ENCODE results near the gene UBAC2. TPM values are rescaled to one million over a fixed set of nuclear protein-coding genes. Genes with fewer than 3 reads are reported as not detected.

Gene UBAC2
- total and polyA plus RNA-seq, 5 donors from 2014 or later, result 62.8 to 122 (median 101) TPM

GRCh38 chr13:99419591-99420243, 219.1 kb downstream of the UBAC2 start:
- peaks cover 0 to 78% (median 29%) of the 10 kb centered on the region in 4 donors for H3K4me1 Mint-ChIP-seq
- no peak for DNase-seq
- Histone ChIP-seq H3K9me3 (ENCODE audit: control insufficient read depth in 2 of 2, low read length in 2 of 2) (no peaks in the 10 kb centered on the region), H3K36me3 (ENCODE audit: control insufficient read depth, insufficient read depth, low read length) (no peaks in the 10 kb centered on the region), H3K27ac (ENCODE audit: insufficient read depth, low read length, poor library complexity, severe bottlenecking) (peak overlapping the region; percentile 47), H3K4me3 (ENCODE audit: low read depth, low read length) (peak overlapping the region; percentile 77), H3K27me3 (ENCODE audit: control insufficient read depth, insufficient read depth, low read length) (no peaks in the 10 kb centered on the region), H3K4me1 (ENCODE audit: control insufficient read depth, insufficient read depth, low read length, poor library complexity, severe bottlenecking) (peaks cover 30% of the 10 kb centered on the region)
- H3K36me3 Mint-ChIP-seq, result no peaks in the 10 kb centered on the region
- H3K27ac Mint-ChIP-seq, result peak overlapping the region; percentile 85 to 95 (median 95)
- peak overlapping the region; percentile 63 to 89 (median 80) for H3K4me3 Mint-ChIP-seq
- no peak for ATAC-seq (ENCODE audit: low read depth in 2 of 2)
- H3K27me3 Mint-ChIP-seq, result peaks cover 4% of the 10 kb centered on the region
- H3K9me3 Mint-ChIP-seq, result no peaks in the 10 kb centered on the region

- no peak overlapping the region for H3K4me3 ChIP-seq (ENCODE audit: low read depth, low read length)
- no peaks in the 10 kb centered on the region for H3K9me3 ChIP-seq (ENCODE audit: control insufficient read depth in 2 of 2, low read length in 2 of 2)
- no peaks in the 10 kb centered on the region for H3K27me3 ChIP-seq (ENCODE audit: control insufficient read depth, insufficient read depth, low read length)
- H3K4me3 Mint-ChIP-seq, result peak overlapping the region in 3 of 4 donors; percentile 22 to 73 (median 68)
- no peak for ATAC-seq (ENCODE audit: low read depth in 2 of 2)
- H3K36me3 ChIP-seq (ENCODE audit: control insufficient read depth, insufficient read depth, low read length), result no peaks in the 10 kb centered on the region
- DNase-seq, result no peak
- peaks cover 0 to 1% (median 0%) of the 10 kb centered on the region in 7 donors for H3K9me3 Mint-ChIP-seq
- H3K4me1 ChIP-seq (ENCODE audit: control insufficient read depth, insufficient read depth, low read length, poor library complexity, severe bottlenecking), result peaks cover 44% of the 10 kb centered on the region
- peak overlapping the region; percentile 92 to 95 (median 95) for H3K27ac Mint-ChIP-seq
- H3K36me3 Mint-ChIP-seq, result no peaks in the 10 kb centered on the region
- H3K27ac ChIP-seq (ENCODE audit: insufficient read depth, low read length, poor library complexity, severe bottlenecking), result no peak overlapping the region
- H3K4me1 Mint-ChIP-seq, result peaks cover 7 to 89% (median 40%) of the 10 kb centered on the region in 4 donors
- H3K27me3 Mint-ChIP-seq, result peaks cover 9% of the 10 kb centered on the region
Measured at GRCh38 chr13:99421271-99421670, 220.6 kb downstream of the UBAC2 start.

GRCh38 chr13:99421758-99422585, 221.3 kb downstream of the UBAC2 start:
- Mint-ChIP-seq H3K9me3 (peaks cover 0 to 1% (median 0%) of the 10 kb centered on the region in 7 donors), H3K4me3 (peak overlapping the region; percentile 15 to 48 (median 32)), H3K4me1 (peaks cover 7 to 86% (median 43%) of the 10 kb centered on the region in 4 donors), H3K27ac (peak overlapping the region; percentile 92 to 95 (median 95)), H3K27me3 (peaks cover 9% of the 10 kb centered on the region), H3K36me3 (no peaks in the 10 kb centered on the region)
- Histone ChIP-seq H3K36me3 (ENCODE audit: control insufficient read depth, insufficient read depth, low read length) (no peaks in the 10 kb centered on the region), H3K4me1 (ENCODE audit: control insufficient read depth, insufficient read depth, low read length, poor library complexity, severe bottlenecking) (peaks cover 43% of the 10 kb centered on the region), H3K27me3 (ENCODE audit: control insufficient read depth, insufficient read depth, low read length) (no peaks in the 10 kb centered on the region), H3K9me3 (ENCODE audit: control insufficient read depth in 2 of 2, low read length in 2 of 2) (no peaks in the 10 kb centered on the region), H3K27ac (ENCODE audit: insufficient read depth, low read length, poor library complexity, severe bottlenecking) (no peak overlapping the region), H3K4me3 (ENCODE audit: low read depth, low read length) (no peak overlapping the region)
- ATAC-seq (ENCODE audit: low read depth in 2 of 2), result no peak
- DNase-seq, result no peak

GRCh38 chr13:99422586-99423220, 222.0 kb downstream of the UBAC2 start:
- Histone ChIP-seq H3K4me3 (ENCODE audit: low read depth, low read length) (no peak overlapping the region), H3K27ac (ENCODE audit: insufficient read depth, low read length, poor library complexity, severe bottlenecking) (no peak overlapping the region), H3K4me1 (ENCODE audit: control insufficient read depth, insufficient read depth, low read length, poor library complexity, severe bottlenecking) (peaks cover 43% of the 10 kb centered on the region), H3K27me3 (ENCODE audit: control insufficient read depth, insufficient read depth, low read length) (no peaks in the 10 kb centered on the region), H3K36me3 (ENCODE audit: control insufficient read depth, insufficient read depth, low read length) (no peaks in the 10 kb centered on the region), H3K9me3 (ENCODE audit: control insufficient read depth in 2 of 2, low read length in 2 of 2) (no peaks in the 10 kb centered on the region)
- Mint-ChIP-seq H3K27me3 (peaks cover 9% of the 10 kb centered on the region), H3K4me3 (peak overlapping the region in 2 of 4 donors; percentile 5 to 48), H3K4me1 (peaks cover 8 to 83% (median 44%) of the 10 kb centered on the region in 4 donors), H3K27ac (peak overlapping the region in 2 of 3 donors; percentile 4 to 78), H3K36me3 (no peaks in the 10 kb centered on the region), H3K9me3 (peaks cover 0 to 1% (median 0%) of the 10 kb centered on the region in 7 donors)
- ATAC-seq (ENCODE audit: low read depth in 2 of 2) (no peak), DNase-seq (no peak)

- Histone ChIP-seq H3K9me3 (ENCODE audit: control insufficient read depth in 2 of 2, low read length in 2 of 2) (no peaks in the 10 kb centered on the region), H3K4me3 (ENCODE audit: low read depth, low read length) (peak overlapping the region; percentile 68), H3K27ac (ENCODE audit: insufficient read depth, low read length, poor library complexity, severe bottlenecking) (peak overlapping the region; percentile 72), H3K4me1 (ENCODE audit: control insufficient read depth, insufficient read depth, low read length, poor library complexity, severe bottlenecking) (peaks cover 29% of the 10 kb centered on the region), H3K27me3 (ENCODE audit: control insufficient read depth, insufficient read depth, low read length) (no peaks in the 10 kb centered on the region), H3K36me3 (ENCODE audit: control insufficient read depth, insufficient read depth, low read length) (no peaks in the 10 kb centered on the region)
- H3K36me3 Mint-ChIP-seq, result no peaks in the 10 kb centered on the region
- peak overlapping the region; percentile 95 to 99 (median 98) for H3K27ac Mint-ChIP-seq
- ATAC-seq (ENCODE audit: low read depth in 2 of 2) (peak; percentile 65 to 79), DNase-seq (peak in 2 of 3 donors; percentile 48 to 82)
- H3K4me1 Mint-ChIP-seq, result peaks cover 12 to 65% (median 35%) of the 10 kb centered on the region in 4 donors
- H3K4me3 Mint-ChIP-seq, result peak overlapping the region; percentile 72 to 88 (median 80)
- H3K9me3 Mint-ChIP-seq, result peaks cover 0 to 1% (median 0%) of the 10 kb centered on the region in 7 donors
- peaks cover 9% of the 10 kb centered on the region for H3K27me3 Mint-ChIP-seq
Measured at GRCh38 chr13:99425485-99426341, 225.1 kb downstream of the UBAC2 start.

GRCh38 chr13:99426426-99426825, 225.8 kb downstream of the UBAC2 start:
- Mint-ChIP-seq H3K9me3 (peaks cover 0 to 1% (median 0%) of the 10 kb centered on the region in 7 donors), H3K36me3 (no peaks in the 10 kb centered on the region), H3K27me3 (peaks cover 9% of the 10 kb centered on the region), H3K27ac (peak overlapping the region in 2 of 3 donors; percentile 69 to 99), H3K4me3 (peak overlapping the region in 2 of 4 donors; percentile 29 to 61), H3K4me1 (peaks cover 15 to 63% (median 33%) of the 10 kb centered on the region in 4 donors)
- Histone ChIP-seq H3K9me3 (ENCODE audit: control insufficient read depth in 2 of 2, low read length in 2 of 2) (no peaks in the 10 kb centered on the region), H3K36me3 (ENCODE audit: control insufficient read depth, insufficient read depth, low read length) (no peaks in the 10 kb centered on the region), H3K4me1 (ENCODE audit: control insufficient read depth, insufficient read depth, low read length, poor library complexity, severe bottlenecking) (peaks cover 28% of the 10 kb centered on the region), H3K4me3 (ENCODE audit: low read depth, low read length) (no peak overlapping the region), H3K27me3 (ENCODE audit: control insufficient read depth, insufficient read depth, low read length) (no peaks in the 10 kb centered on the region), H3K27ac (ENCODE audit: insufficient read depth, low read length, poor library complexity, severe bottlenecking) (peak overlapping the region; percentile 72)
- ATAC-seq (ENCODE audit: low read depth in 2 of 2) (no peak), DNase-seq (no peak)

- H3K9me3 Mint-ChIP-seq, result peaks cover 0 to 1% (median 0%) of the 10 kb centered on the region in 7 donors
- no peak overlapping the region for H3K4me3 ChIP-seq (ENCODE audit: low read depth, low read length)
- no peaks in the 10 kb centered on the region for H3K9me3 ChIP-seq (ENCODE audit: control insufficient read depth in 2 of 2, low read length in 2 of 2)
- H3K27me3 ChIP-seq (ENCODE audit: control insufficient read depth, insufficient read depth, low read length), result no peaks in the 10 kb centered on the region
- peaks cover 24 to 65% (median 42%) of the 10 kb centered on the region in 4 donors for H3K4me1 Mint-ChIP-seq
- H3K27ac ChIP-seq (ENCODE audit: insufficient read depth, low read length, poor library complexity, severe bottlenecking), result no peak overlapping the region
- DNase-seq, result no peak
- no peak overlapping the region for H3K27ac Mint-ChIP-seq
- no peaks in the 10 kb centered on the region for H3K36me3 ChIP-seq (ENCODE audit: control insufficient read depth, insufficient read depth, low read length)
- H3K4me3 Mint-ChIP-seq, result peak overlapping the region in 2 of 4 donors; percentile 39 to 63
- peaks cover 9% of the 10 kb centered on the region for H3K27me3 Mint-ChIP-seq
- ATAC-seq (ENCODE audit: low read depth in 2 of 2), result no peak
- H3K4me1 ChIP-seq (ENCODE audit: control insufficient read depth, insufficient read depth, low read length, poor library complexity, severe bottlenecking), result peaks cover 50% of the 10 kb centered on the region
- H3K36me3 Mint-ChIP-seq, result no peaks in the 10 kb centered on the region
Measured at GRCh38 chr13:99429670-99430069, 229.0 kb downstream of the UBAC2 start.
